MM.1S (cell line): ENCODE measurements around the gene MAP3K2.

Experiments used
- CTCF ChIP-seq: fragments of 300-600 bp; sonication (generic); IDR thresholded peaks from 2 replicates; pipeline ENCODE4 v1.5.1; 2016; ENCODE audit warnings: antibody characterized with exemption, low read length, mixed read lengths
- EZH2phosphoT487 ChIP-seq: fragments of 300-600 bp; sonication (generic); IDR thresholded peaks from 2 replicates; pipeline ENCODE4 v1.6.1; 2018; ENCODE audit warnings: antibody characterized with exemption, low read length

GRCh38 chr2:127343277-127343676 is 44.5 kb downstream of the MAP3K2 start:
- TF ChIP-seq CTCF, result no peak
- TF ChIP-seq EZH2phosphoT487, result no peak
